ENCODE data around the gene RPS19. TPM values are rescaled to one million over a fixed set of nuclear protein-coding genes. Genes with fewer than 3 reads are reported as not detected.

Gene RPS19
- polyA plus RNA-seq, 1 donor from 2014 or later, result 783 TPM

DNA sequence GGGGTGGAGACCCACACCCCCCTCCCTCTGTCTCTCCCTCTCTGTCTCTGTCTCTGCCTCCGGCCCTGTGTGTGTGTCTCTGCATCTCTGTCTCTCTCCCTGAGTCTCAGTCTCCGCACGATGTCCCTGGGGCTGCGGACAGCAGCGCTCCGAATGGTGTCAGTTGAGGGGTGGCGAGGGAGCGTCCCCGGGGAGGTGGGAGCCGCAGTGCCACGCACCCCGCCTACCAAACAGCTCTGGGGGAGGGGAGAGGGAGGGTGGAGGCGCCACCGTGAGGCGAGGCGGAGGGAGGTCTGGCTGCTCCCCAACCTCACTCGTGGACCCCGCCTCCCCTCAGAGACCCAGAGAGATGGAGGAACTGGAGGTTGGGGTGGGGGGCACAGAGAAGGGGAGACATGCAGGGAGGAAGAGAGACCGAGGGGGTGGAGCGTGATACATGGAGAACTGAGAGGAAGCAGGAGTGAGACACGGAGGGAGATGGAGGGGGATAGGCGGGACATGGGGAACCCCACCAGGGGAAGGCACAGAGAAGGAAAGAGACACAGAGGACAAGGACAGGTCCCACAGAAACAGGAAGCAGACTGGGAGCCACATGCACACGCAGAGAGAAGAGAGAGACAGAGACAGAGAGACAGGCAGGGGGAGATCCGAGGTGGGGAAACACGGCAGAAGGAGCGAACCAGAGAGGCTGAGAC is 61.0 kb downstream of the RPS19 start:
- TF ChIP-seq POLR2AphosphoS5 (IDR thresholded peaks at IDR 0.05) (no peak), MXI1 (conservative IDR thresholded peaks at IDR 0.05; ENCODE audit: poor library complexity, severe bottlenecking) (no peak), SMC3 (conservative IDR thresholded peaks at IDR 0.05; ENCODE audit: poor library complexity) (no peak)
- TF ChIP-seq, protein P1, sequence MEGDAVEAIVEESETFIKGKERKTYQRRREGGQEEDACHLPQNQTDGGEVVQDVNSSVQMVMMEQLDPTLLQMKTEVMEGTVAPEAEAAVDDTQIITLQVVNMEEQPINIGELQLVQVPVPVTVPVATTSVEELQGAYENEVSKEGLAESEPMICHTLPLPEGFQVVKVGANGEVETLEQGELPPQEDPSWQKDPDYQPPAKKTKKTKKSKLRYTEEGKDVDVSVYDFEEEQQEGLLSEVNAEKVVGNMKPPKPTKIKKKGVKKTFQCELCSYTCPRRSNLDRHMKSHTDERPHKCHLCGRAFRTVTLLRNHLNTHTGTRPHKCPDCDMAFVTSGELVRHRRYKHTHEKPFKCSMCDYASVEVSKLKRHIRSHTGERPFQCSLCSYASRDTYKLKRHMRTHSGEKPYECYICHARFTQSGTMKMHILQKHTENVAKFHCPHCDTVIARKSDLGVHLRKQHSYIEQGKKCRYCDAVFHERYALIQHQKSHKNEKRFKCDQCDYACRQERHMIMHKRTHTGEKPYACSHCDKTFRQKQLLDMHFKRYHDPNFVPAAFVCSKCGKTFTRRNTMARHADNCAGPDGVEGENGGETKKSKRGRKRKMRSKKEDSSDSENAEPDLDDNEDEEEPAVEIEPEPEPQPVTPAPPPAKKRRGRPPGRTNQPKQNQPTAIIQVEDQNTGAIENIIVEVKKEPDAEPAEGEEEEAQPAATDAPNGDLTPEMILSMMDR (IDR thresholded peaks at IDR 0.05; ENCODE audit: poor library complexity, severe bottlenecking), result no peak
- TF ChIP-seq, protein P2, sequence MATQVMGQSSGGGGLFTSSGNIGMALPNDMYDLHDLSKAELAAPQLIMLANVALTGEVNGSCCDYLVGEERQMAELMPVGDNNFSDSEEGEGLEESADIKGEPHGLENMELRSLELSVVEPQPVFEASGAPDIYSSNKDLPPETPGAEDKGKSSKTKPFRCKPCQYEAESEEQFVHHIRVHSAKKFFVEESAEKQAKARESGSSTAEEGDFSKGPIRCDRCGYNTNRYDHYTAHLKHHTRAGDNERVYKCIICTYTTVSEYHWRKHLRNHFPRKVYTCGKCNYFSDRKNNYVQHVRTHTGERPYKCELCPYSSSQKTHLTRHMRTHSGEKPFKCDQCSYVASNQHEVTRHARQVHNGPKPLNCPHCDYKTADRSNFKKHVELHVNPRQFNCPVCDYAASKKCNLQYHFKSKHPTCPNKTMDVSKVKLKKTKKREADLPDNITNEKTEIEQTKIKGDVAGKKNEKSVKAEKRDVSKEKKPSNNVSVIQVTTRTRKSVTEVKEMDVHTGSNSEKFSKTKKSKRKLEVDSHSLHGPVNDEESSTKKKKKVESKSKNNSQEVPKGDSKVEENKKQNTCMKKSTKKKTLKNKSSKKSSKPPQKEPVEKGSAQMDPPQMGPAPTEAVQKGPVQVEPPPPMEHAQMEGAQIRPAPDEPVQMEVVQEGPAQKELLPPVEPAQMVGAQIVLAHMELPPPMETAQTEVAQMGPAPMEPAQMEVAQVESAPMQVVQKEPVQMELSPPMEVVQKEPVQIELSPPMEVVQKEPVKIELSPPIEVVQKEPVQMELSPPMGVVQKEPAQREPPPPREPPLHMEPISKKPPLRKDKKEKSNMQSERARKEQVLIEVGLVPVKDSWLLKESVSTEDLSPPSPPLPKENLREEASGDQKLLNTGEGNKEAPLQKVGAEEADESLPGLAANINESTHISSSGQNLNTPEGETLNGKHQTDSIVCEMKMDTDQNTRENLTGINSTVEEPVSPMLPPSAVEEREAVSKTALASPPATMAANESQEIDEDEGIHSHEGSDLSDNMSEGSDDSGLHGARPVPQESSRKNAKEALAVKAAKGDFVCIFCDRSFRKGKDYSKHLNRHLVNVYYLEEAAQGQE (IDR thresholded peaks at IDR 0.05; ENCODE audit: borderline replicate concordance), result no peak
- no peaks in the 10 kb centered on the region for H3K9me2 ChIP-seq (ENCODE audit: insufficient read depth, low read length)
- H3K27ac ChIP-seq (ENCODE audit: low read length), result no peak overlapping the region
- no peaks in the 10 kb centered on the region for H3F3A ChIP-seq (ENCODE audit: insufficient read depth, low read length, poor library complexity, severe bottlenecking)
- H3K9ac ChIP-seq (ENCODE audit: low read length), result no peak overlapping the region
- no peak overlapping the region for H2AFZ ChIP-seq (ENCODE audit: low read depth, low read length)
- no peaks in the 10 kb centered on the region for H4K20me1 ChIP-seq (ENCODE audit: insufficient read depth)
- no peaks in the 10 kb centered on the region for H3K79me2 ChIP-seq (replicated peaks; ENCODE audit: insufficient read depth, low read length)
- H3K36me3 ChIP-seq (ENCODE audit: insufficient read depth, low read length), result no peaks in the 10 kb centered on the region
- H3K4me2 ChIP-seq (ENCODE audit: low read length), result no peak overlapping the region
- H3K27me3 ChIP-seq (ENCODE audit: insufficient read depth, low read depth, low read length), result peaks cover 84% of the 10 kb centered on the region
- no peaks in the 10 kb centered on the region for H3K9me3 ChIP-seq (ENCODE audit: low read length)
- no peak overlapping the region for H3K4me3 ChIP-seq (ENCODE audit: low read length)

DNA sequence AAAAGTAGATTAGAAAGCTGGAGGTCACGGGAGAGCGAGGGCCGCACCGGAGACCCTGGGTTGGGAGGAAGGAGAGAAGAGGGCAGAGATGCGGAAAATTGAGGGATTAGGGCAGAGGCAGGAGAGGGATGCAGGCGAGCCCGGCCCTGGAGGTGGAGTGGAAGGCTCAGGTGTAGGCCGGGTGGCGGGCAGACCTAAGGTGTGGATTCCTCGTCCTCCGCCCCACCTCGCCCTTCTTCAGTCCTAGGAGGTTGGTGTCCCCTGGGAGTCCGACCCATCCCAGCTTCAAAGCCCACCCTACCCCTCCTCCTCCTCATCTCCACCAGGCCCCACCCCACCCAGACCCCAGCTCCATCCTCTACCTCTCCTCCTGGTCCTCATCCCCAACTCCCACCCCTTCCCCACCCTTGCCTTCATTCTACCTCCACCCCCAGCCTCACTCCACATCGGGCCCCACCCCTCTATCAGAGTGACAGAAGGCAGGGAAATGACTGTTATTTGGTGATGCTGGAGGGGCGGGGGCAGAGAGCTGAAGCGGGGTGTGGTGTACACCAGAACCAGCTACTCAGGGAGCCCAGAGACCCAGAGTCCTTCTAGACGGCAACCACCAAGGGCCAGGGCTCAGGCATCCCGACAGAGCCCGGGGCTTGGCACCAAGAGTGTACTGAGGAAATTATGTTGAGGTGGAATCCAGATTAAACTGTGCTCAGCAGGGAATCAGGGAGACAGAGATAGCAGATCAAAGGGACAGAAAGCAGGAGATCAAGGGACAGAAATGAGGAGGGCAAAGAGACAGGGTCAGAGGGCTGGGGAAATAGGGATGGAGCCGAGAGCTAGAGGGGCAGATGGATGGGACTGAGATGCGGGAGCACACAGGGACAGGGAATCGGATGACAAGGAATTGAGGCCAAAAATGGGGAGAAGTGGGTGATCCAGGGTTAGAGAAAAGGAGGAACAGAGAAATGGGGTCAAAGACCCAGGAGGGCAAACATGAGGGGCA is 61.8 kb downstream of the RPS19 start:
- H3K4me3 ChIP-seq (ENCODE audit: low read length), result no peak overlapping the region
- no peaks in the 10 kb centered on the region for H3K36me3 ChIP-seq (ENCODE audit: insufficient read depth, low read length)
- no peak overlapping the region for H3K4me2 ChIP-seq (ENCODE audit: low read length)
- H3K9me3 ChIP-seq (ENCODE audit: low read length), result no peaks in the 10 kb centered on the region
- H2AFZ ChIP-seq (ENCODE audit: low read depth, low read length), result no peak overlapping the region
- peaks cover 84% of the 10 kb centered on the region for H3K27me3 ChIP-seq (ENCODE audit: insufficient read depth, low read depth, low read length)
- no peaks in the 10 kb centered on the region for H3K9me2 ChIP-seq (ENCODE audit: insufficient read depth, low read length)
- no peaks in the 10 kb centered on the region for H3K79me2 ChIP-seq (replicated peaks; ENCODE audit: insufficient read depth, low read length)
- TF ChIP-seq POLR2AphosphoS5 (IDR thresholded peaks at IDR 0.05) (no peak), TAF1 (IDR thresholded peaks at IDR 0.05; ENCODE audit: low read depth) (no peak), SMC3 (conservative IDR thresholded peaks at IDR 0.05; ENCODE audit: poor library complexity) (no peak), MXI1 (conservative IDR thresholded peaks at IDR 0.05; ENCODE audit: poor library complexity, severe bottlenecking) (no peak), EZH2 (IDR thresholded peaks at IDR 0.05; ENCODE audit: borderline replicate concordance, insufficient read depth, low read length, poor library complexity, severe bottlenecking) (no peak), EP300 (conservative IDR thresholded peaks at IDR 0.05; ENCODE audit: poor library complexity, severe bottlenecking) (no peak), RAD21 (conservative IDR thresholded peaks at IDR 0.05) (no peak)
- TF ChIP-seq, protein P1 (IDR thresholded peaks at IDR 0.05; ENCODE audit: poor library complexity, severe bottlenecking), result no peak
- TF ChIP-seq, protein P2 (IDR thresholded peaks at IDR 0.05; ENCODE audit: borderline replicate concordance), result no peak
- H3F3A ChIP-seq (ENCODE audit: insufficient read depth, low read length, poor library complexity, severe bottlenecking), result no peaks in the 10 kb centered on the region
- H3K27ac ChIP-seq (ENCODE audit: low read length), result no peak overlapping the region
- H3K9ac ChIP-seq (ENCODE audit: low read length), result no peak overlapping the region
- no peaks in the 10 kb centered on the region for H4K20me1 ChIP-seq (ENCODE audit: insufficient read depth)
